Measurements from ENCODE around the gene CMTM8.

The CMTM8 gene

GRCh38 chr3:32325927-32326326 is 87.4 kb downstream of the CMTM8 start:
- no peak for TF ChIP-seq CTCF (IDR thresholded peaks at IDR 0.05; ENCODE audit: borderline replicate concordance, insufficient read depth, low read depth, low read length)
- no peak overlapping the region for H3K4me3 ChIP-seq (ENCODE audit: low read depth, low read length)

- no peak for TF ChIP-seq CTCF (IDR thresholded peaks at IDR 0.05; ENCODE audit: borderline replicate concordance, insufficient read depth, low read depth, low read length)
- no peak overlapping the region for H3K4me3 ChIP-seq (ENCODE audit: low read depth, low read length)
Observed at GRCh38 chr3:32326795-32327194, 88.3 kb downstream of the CMTM8 start.

GRCh38 chr3:32334675-32335074 is 96.2 kb downstream of the CMTM8 start:
- peak; percentile 49 for TF ChIP-seq CTCF (IDR thresholded peaks at IDR 0.05; ENCODE audit: borderline replicate concordance, insufficient read depth, low read depth, low read length)
- no peak overlapping the region for H3K4me3 ChIP-seq (ENCODE audit: low read depth, low read length)

GRCh38 chr3:32335365-32336112 is 97.1 kb downstream of the CMTM8 start:
- no peak for TF ChIP-seq CTCF (IDR thresholded peaks at IDR 0.05; ENCODE audit: borderline replicate concordance, insufficient read depth, low read depth, low read length)
- H3K4me3 ChIP-seq (ENCODE audit: low read depth, low read length), result no peak overlapping the region

GRCh38 chr3:32336113-32336498 is 97.6 kb downstream of the CMTM8 start:
- H3K4me3 ChIP-seq (ENCODE audit: low read depth, low read length), result no peak overlapping the region
- no peak for TF ChIP-seq CTCF (IDR thresholded peaks at IDR 0.05; ENCODE audit: borderline replicate concordance, insufficient read depth, low read depth, low read length)

GRCh38 chr3:32337505-32337904 is 99.0 kb downstream of the CMTM8 start:
- no peak for TF ChIP-seq CTCF (IDR thresholded peaks at IDR 0.05; ENCODE audit: borderline replicate concordance, insufficient read depth, low read depth, low read length)
- H3K4me3 ChIP-seq (ENCODE audit: low read depth, low read length), result no peak overlapping the region

GRCh38 chr3:32340039-32340438 is 101.6 kb downstream of the CMTM8 start:
- TF ChIP-seq CTCF (IDR thresholded peaks at IDR 0.05; ENCODE audit: borderline replicate concordance, insufficient read depth, low read depth, low read length), result peak; percentile 43; the same call in 1 of the 2 replicates
- no peak overlapping the region for H3K4me3 ChIP-seq (ENCODE audit: low read depth, low read length)

Data from GM12875 (cell line).